H9 (cell line): ENCODE results near the gene TBL1X. TPM values are rescaled to one million over a fixed set of nuclear protein-coding genes. Genes with fewer than 3 reads are reported as not detected.

Experiments used
- DNase-seq: peaks from one replicate; pipeline ENCODE4 v3.0.0-alpha.2; 2017
- H2AFZ ChIP-seq: one replicate; pipeline ENCODE4 v1.6.1; 2013; ENCODE audit warnings: mild to moderate bottlenecking, low read length, control low read depth, moderate library complexity
- H2AK5ac ChIP-seq: 2 replicates; pipeline ENCODE4 v1.6.1; 2013; ENCODE audit warnings: low read length, control low read depth, mixed read lengths; ENCODE audit not compliant: insufficient read length
- H2BK120ac ChIP-seq: one replicate; pipeline ENCODE4 v1.6.1; 2013; ENCODE audit warnings: low read depth, mild to moderate bottlenecking, low read length, control low read depth, inconsistent platforms; ENCODE audit not compliant: poor library complexity, severe bottlenecking
- H2BK12ac ChIP-seq: 2 replicates; pipeline ENCODE4 v1.6.1; 2013; ENCODE audit warnings: low read length, control low read depth, mixed read lengths, low read depth; ENCODE audit not compliant: insufficient read length
- H2BK15ac ChIP-seq: 2 replicates; pipeline ENCODE4 v1.6.1; 2013; ENCODE audit warnings: low read depth, low read length, control low read depth
- H2BK20ac ChIP-seq: one replicate; pipeline ENCODE4 v1.6.1; 2013; ENCODE audit warnings: low read depth, mild to moderate bottlenecking, low read length, control low read depth, inconsistent platforms; ENCODE audit not compliant: poor library complexity, severe bottlenecking
- H2BK5ac ChIP-seq: 2 replicates; pipeline ENCODE4 v1.6.1; 2013; ENCODE audit warnings: low read length, control low read depth, mixed read lengths; ENCODE audit not compliant: insufficient read length
- H3K14ac ChIP-seq: 2 replicates; pipeline ENCODE4 v1.6.1; 2013; ENCODE audit warnings: low read length, control low read depth; ENCODE audit not compliant: insufficient read depth
- H3K18ac ChIP-seq: 2 replicates; pipeline ENCODE4 v1.6.1; 2013; ENCODE audit warnings: low read depth, mild to moderate bottlenecking, mixed read lengths, low read length, control low read depth; ENCODE audit not compliant: insufficient read length
- H3K23ac ChIP-seq: 2 replicates; pipeline ENCODE4 v1.6.1; 2013; ENCODE audit warnings: low read length, control low read depth, mixed read lengths, low read depth; ENCODE audit not compliant: insufficient read length
- H3K23me2 ChIP-seq: 2 replicates; pipeline ENCODE4 v1.6.1; 2013; ENCODE audit warnings: low read depth, mild to moderate bottlenecking, mixed read lengths, low read length, control low read depth; ENCODE audit not compliant: insufficient read length, poor library complexity, severe bottlenecking
- H3K27ac ChIP-seq: 2 replicates; pipeline ENCODE4 v1.5.1; 2013; ENCODE audit warnings: low read length, control low read depth, mixed read lengths, low read depth; ENCODE audit not compliant: insufficient read length
- H3K27me3 ChIP-seq: 2 replicates; pipeline ENCODE4 v1.6.1; 2013; ENCODE audit warnings: low read length, control low read depth, inconsistent platforms; ENCODE audit not compliant: insufficient read depth
- H3K4ac ChIP-seq: 2 replicates; pipeline ENCODE4 v1.6.1; 2013; ENCODE audit warnings: low read depth, mild to moderate bottlenecking, control low read depth, inconsistent platforms, low read length, moderate library complexity
- H3K4me1 ChIP-seq: 2 replicates; pipeline ENCODE4 v1.6.1; 2013; ENCODE audit warnings: low read length, control low read depth, inconsistent platforms; ENCODE audit not compliant: insufficient read depth
- H3K4me2 ChIP-seq: 2 replicates; pipeline ENCODE4 v1.6.1; 2013; ENCODE audit warnings: low read length, control low read depth, mixed read lengths; ENCODE audit not compliant: insufficient read length, insufficient read depth
- H3K56ac ChIP-seq: 2 replicates; pipeline ENCODE4 v1.6.1; 2013; ENCODE audit warnings: low read depth, mild to moderate bottlenecking, mixed read lengths, low read length, control low read depth; ENCODE audit not compliant: insufficient read length
- H3K79me1 ChIP-seq: 2 replicates; pipeline ENCODE4 v1.6.1; 2013; ENCODE audit warnings: low read depth, mild to moderate bottlenecking, moderate library complexity, low read length, control low read depth, inconsistent platforms; ENCODE audit not compliant: insufficient read depth, poor library complexity, severe bottlenecking
- H3K79me2 ChIP-seq: 2 replicates; pipeline ENCODE4 v1.6.1; 2013; ENCODE audit warnings: low read length, control low read depth, inconsistent platforms; ENCODE audit not compliant: insufficient read depth
- H3K9ac ChIP-seq: 2 replicates; pipeline ENCODE4 v1.6.1; 2013; ENCODE audit warnings: low read length, control low read depth, mixed read lengths; ENCODE audit not compliant: insufficient read length; ENCODE audit errors: extremely low read depth
- H3K9me3 ChIP-seq: one replicate; pipeline ENCODE4 v1.6.1; 2013; ENCODE audit warnings: low read depth, low read length, inconsistent platforms; ENCODE audit not compliant: control insufficient read depth
- H3T11ph ChIP-seq: one replicate; pipeline ENCODE4 v1.6.1; 2013; ENCODE audit warnings: mild to moderate bottlenecking, low read length, control low read depth, inconsistent platforms
- H4K20me1 ChIP-seq: one replicate; pipeline ENCODE4 v1.6.1; 2013; ENCODE audit not compliant: control insufficient read depth, insufficient read length, insufficient read depth
- H4K5ac ChIP-seq: 2 replicates; pipeline ENCODE4 v1.6.1; 2013; ENCODE audit warnings: low read depth, mild to moderate bottlenecking, mixed read lengths, low read length, control low read depth; ENCODE audit not compliant: insufficient read length
- H4K8ac ChIP-seq: replicated peaks from 2 replicates; pipeline ENCODE4 v1.6.1; 2013; ENCODE audit warnings: low read length, control low read depth, mixed read lengths, low read depth; ENCODE audit not compliant: insufficient read length
- H4K91ac ChIP-seq: 2 replicates; pipeline ENCODE4 v1.6.1; 2013; ENCODE audit warnings: low read depth, mild to moderate bottlenecking, moderate library complexity, mixed read lengths, low read length, control low read depth; ENCODE audit not compliant: insufficient read length
- H3K27ac Mint-ChIP-seq, 3 experiments: 2 replicates in 2 of 3; 3 replicates in 1 of 3; pipeline ENCODE4 v1.8.0; 2020 to 2021; ENCODE audit warnings: mixed read lengths in 3 of 3, mild to moderate bottlenecking in 1 of 3, moderate library complexity in 1 of 3
- H3K27me3 Mint-ChIP-seq: 2 replicates; pipeline ENCODE4 v1.8.0; 2021; ENCODE audit warnings: low read depth, mild to moderate bottlenecking, moderate library complexity, mixed read lengths
- H3K36me3 Mint-ChIP-seq, 3 experiments: 2 replicates in 2 of 3; 3 replicates in 1 of 3; pipeline ENCODE4 v1.8.0; 2020 to 2021; ENCODE audit warnings: low read depth in 3 of 3, mixed read lengths in 3 of 3; ENCODE audit not compliant: insufficient read depth in 1 of 3
- H3K4me1 Mint-ChIP-seq, 2 experiments: 2 replicates each; pipeline ENCODE4 v1.8.0; 2020; ENCODE audit warnings: mixed read lengths in 2 of 2
- H3K4me3 Mint-ChIP-seq, 2 experiments: 2 replicates in 1 of 2; 3 replicates in 1 of 2; pipeline ENCODE4 v1.8.0; 2020 to 2021; ENCODE audit warnings: mild to moderate bottlenecking in 2 of 2, mixed read lengths in 2 of 2, moderate library complexity in 1 of 2
- H3K9me3 Mint-ChIP-seq, 2 experiments: 2 replicates in 1 of 2; 3 replicates in 1 of 2; pipeline ENCODE4 v1.8.0; 2020; ENCODE audit warnings: mild to moderate bottlenecking in 2 of 2, mixed read lengths in 2 of 2, moderate library complexity in 1 of 2
- total RNA-seq: library from RNA; stranded (reverse); gene quantifications from 2 replicates; pipeline ENCODE4 v1.2.1, GENCODE V29; 2021
- TF ChIP-seq, protein P1 (sequence below): fragments of 200-600 bp; sonication (generic); conservative IDR thresholded peaks from 3 replicates; pipeline ENCODE4 v1.8.0; 2021; ENCODE audit warnings: antibody characterized with exemption, mild to moderate bottlenecking

TBL1X gene
- total RNA-seq, 1 experiment from 2014 or later: 24.1 TPM

DNA sequence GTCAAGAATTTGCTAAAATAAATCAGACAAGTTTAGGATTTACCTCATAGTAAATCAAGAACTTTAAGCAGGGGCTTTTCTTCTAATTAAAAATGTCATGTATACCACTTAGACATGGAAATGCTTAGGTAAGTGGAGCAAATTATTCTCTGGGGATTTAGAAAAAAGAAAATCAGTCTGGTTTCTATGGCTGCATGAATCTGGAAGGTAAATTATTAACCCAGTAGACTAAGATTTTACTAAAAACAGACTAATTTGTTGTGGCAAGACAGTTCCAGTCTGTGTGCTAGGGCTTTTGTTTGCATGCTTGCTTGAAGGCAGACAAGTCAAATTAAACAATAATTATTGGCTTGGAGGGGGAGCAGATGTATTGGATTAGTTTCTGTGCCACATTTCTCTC is 140.6 kb downstream of the TBL1X start:
- no peak overlapping the region for H2BK120ac ChIP-seq
- H4K91ac ChIP-seq: no peak overlapping the region
- H3K4ac ChIP-seq: no peak overlapping the region
- H3K9me3 Mint-ChIP-seq: peaks cover 7 to 59% of the 10 kb centered on the region in 2 experiments; a peak in 4 of 5 replicates
- H4K8ac ChIP-seq: no peak overlapping the region
- no peak overlapping the region for H2BK15ac ChIP-seq
- H4K5ac ChIP-seq: no peak overlapping the region
- H2AK5ac ChIP-seq: no peak overlapping the region
- H3K4me1 Mint-ChIP-seq: peaks cover 3 to 17% of the 10 kb centered on the region in 2 experiments
- no peak for DNase-seq
- no peak overlapping the region for H2AFZ ChIP-seq
- H3K9me3 ChIP-seq: no peaks in the 10 kb centered on the region
- no peaks in the 10 kb centered on the region for H3K79me1 ChIP-seq
- H3K14ac ChIP-seq: no peak overlapping the region
- H3K9ac ChIP-seq: no peak overlapping the region
- no peaks in the 10 kb centered on the region for H4K20me1 ChIP-seq
- no peak overlapping the region for H2BK5ac ChIP-seq
- H3K36me3 Mint-ChIP-seq: peaks cover 5 to 13% (median 13%) of the 10 kb centered on the region in 3 experiments; a peak in 6 of 7 replicates
- no peak overlapping the region for H3K18ac ChIP-seq
- no peaks in the 10 kb centered on the region for H3K4me1 ChIP-seq
- H3K56ac ChIP-seq: no peak overlapping the region
- H3K23ac ChIP-seq: no peak overlapping the region
- no peaks in the 10 kb centered on the region for H3K79me2 ChIP-seq
- TF ChIP-seq, protein P1, sequence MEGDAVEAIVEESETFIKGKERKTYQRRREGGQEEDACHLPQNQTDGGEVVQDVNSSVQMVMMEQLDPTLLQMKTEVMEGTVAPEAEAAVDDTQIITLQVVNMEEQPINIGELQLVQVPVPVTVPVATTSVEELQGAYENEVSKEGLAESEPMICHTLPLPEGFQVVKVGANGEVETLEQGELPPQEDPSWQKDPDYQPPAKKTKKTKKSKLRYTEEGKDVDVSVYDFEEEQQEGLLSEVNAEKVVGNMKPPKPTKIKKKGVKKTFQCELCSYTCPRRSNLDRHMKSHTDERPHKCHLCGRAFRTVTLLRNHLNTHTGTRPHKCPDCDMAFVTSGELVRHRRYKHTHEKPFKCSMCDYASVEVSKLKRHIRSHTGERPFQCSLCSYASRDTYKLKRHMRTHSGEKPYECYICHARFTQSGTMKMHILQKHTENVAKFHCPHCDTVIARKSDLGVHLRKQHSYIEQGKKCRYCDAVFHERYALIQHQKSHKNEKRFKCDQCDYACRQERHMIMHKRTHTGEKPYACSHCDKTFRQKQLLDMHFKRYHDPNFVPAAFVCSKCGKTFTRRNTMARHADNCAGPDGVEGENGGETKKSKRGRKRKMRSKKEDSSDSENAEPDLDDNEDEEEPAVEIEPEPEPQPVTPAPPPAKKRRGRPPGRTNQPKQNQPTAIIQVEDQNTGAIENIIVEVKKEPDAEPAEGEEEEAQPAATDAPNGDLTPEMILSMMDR: no peak
- no peaks in the 10 kb centered on the region for H3K23me2 ChIP-seq
- peaks cover 2% of the 10 kb centered on the region; the same call in 1 of the 2 replicates for H3K27me3 Mint-ChIP-seq
- no peak overlapping the region for H3K27ac Mint-ChIP-seq
- no peaks in the 10 kb centered on the region for H3K27me3 ChIP-seq
- H2BK12ac ChIP-seq: no peak overlapping the region
- H2BK20ac ChIP-seq: no peak overlapping the region
- H3T11ph ChIP-seq: no peak overlapping the region
- H3K27ac ChIP-seq: no peak overlapping the region
- no peak overlapping the region for H3K4me3 Mint-ChIP-seq
- H3K4me2 ChIP-seq: no peak overlapping the region
